Left forelimb (tissue), 1 donor: ENCODE measurements around the gene ST6GAL1.

Experiments
- DNase-seq: peaks from one replicate; pipeline ENCODE4 v3.0.0-alpha.2; 2018; ENCODE audit warnings: low spot score

ST6GAL1 gene

GRCh38 chr3:186915806-186916796 is 14.2 kb upstream of the ST6GAL1 start:
- DNase-seq = no peak

GRCh38 chr3:186917512-186918312 is 12.6 kb upstream of the ST6GAL1 start:
- no peak for DNase-seq

DNA sequence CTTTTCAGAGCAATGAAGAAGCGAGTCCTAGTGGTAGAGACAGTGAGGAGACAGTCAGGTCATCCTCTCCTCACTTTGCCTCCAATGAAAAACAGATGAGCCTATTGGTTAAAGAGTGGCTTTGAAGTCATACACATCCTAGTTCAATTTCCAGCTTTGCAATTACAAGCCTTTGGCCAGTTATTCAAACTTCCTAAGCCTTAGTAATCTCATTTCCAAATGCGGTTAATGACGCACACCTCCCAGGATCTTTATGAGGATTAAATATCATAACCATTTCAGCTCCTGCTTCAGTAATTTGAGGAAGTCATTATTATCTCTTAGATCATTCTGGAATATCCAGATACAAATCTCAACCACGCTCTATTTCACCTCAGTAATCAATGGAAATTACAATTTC is 10.0 kb upstream of the ST6GAL1 start:
- no peak for DNase-seq

- no peak for DNase-seq
Observed at GRCh38 chr3:186920796-186921195, 9.5 kb upstream of the ST6GAL1 start.

- DNase-seq = no peak
Observed at GRCh38 chr3:186921578-186921977, 8.7 kb upstream of the ST6GAL1 start.

GRCh38 chr3:186922224-186922623 is 8.1 kb upstream of the ST6GAL1 start:
- DNase-seq = no peak

- DNase-seq = no peak
Observed at GRCh38 chr3:186922790-186923189, 7.5 kb upstream of the ST6GAL1 start.

- no peak for DNase-seq
Observed at GRCh38 chr3:186923241-186923640, 7.1 kb upstream of the ST6GAL1 start.

DNA sequence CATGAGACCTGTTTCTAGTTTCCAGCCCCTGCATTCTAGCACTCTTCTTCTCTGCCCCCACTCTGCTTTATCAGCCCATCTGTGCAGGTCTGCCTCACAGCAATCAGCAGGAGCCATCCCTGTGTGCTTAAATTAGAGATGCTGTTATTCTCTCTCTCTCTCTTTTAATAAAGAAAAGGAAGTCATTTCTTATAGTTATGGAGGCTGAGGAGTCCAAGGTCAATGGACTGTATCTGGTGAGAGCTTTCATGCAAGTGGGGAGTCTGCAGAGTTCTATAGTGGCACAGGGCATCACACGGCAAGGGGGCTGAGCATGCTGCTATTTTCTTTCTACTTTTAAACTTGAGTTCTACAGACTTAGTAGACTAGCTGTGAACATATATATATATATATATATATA is 4.5 kb upstream of the ST6GAL1 start:
- no peak for DNase-seq

DNA sequence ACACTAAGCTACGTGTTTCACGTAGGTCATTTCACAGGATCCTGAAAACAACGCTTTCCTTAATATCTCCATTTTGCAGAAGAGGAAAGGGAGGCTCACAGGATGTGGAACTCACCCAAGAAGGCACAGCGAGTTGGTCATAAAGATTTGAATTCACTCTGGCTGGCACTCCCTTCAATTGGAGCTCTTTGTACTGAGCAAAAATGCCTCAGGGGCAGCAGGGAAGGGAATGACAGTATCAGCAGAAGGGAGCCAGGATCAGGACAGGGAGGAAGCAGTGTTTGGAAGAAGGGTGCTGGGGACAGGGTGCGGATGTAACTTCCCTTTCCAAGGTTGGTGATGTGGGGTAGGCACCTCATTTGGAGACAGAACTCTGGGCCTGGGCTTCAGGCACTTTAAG is 1.1 kb upstream of the ST6GAL1 start:
- no peak for DNase-seq

GRCh38 chr3:186929685-186930084 is 641 bp upstream of the ST6GAL1 start:
- no peak for DNase-seq

- peak; percentile 71 for DNase-seq
Observed at GRCh38 chr3:186930641-186931531, 560 bp downstream of the ST6GAL1 start.

- no peak for DNase-seq
Observed at GRCh38 chr3:186931532-186932280, 1.4 kb downstream of the ST6GAL1 start.

DNA sequence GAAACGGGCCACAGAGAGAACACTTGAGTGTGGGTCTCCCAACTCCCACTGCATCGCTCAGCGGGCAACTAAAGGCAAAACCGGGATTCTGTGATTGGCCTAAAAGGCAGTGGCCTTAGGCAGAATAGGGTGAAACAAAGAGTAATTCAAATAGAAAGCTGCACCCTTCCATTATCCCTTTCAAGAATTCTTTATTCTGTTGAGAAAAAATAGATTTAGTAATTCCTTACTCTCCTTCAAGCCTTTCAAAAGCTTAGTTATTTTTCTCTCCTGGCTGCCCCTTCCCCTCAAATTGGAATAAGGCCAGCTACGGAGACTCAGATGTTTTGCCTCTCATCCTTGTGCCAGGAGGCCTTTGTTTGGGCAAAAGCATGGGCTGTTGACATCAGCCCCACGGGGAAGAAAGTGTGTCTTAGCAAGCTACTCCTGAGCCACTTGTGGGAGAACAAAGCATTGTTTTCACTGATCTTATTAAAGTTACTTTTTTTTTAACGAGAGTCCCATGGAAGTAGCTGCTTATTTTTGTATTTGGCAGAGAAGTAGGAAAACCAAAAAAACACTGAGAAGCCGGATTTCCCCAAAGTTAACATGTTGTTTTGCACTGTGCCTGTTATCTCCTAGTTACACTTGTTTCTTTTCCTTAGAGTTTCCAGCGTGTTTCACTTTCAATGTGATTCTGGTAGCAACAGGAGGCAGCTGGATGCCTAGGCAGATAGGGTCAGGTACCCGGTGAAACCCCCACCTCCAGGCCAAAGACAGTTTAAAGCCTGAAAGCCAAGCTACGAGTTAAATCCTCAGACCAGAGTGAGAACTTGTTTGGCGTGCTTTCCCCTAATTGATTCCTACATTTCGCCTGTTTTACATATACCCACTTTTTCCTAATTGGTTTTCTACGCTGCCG is 2.2 kb downstream of the ST6GAL1 start:
- DNase-seq = no peak

GRCh38 chr3:186933816-186934215 is 3.5 kb downstream of the ST6GAL1 start:
- no peak for DNase-seq

- no peak for DNase-seq
Observed at GRCh38 chr3:186935133-186935532, 4.8 kb downstream of the ST6GAL1 start.

DNA sequence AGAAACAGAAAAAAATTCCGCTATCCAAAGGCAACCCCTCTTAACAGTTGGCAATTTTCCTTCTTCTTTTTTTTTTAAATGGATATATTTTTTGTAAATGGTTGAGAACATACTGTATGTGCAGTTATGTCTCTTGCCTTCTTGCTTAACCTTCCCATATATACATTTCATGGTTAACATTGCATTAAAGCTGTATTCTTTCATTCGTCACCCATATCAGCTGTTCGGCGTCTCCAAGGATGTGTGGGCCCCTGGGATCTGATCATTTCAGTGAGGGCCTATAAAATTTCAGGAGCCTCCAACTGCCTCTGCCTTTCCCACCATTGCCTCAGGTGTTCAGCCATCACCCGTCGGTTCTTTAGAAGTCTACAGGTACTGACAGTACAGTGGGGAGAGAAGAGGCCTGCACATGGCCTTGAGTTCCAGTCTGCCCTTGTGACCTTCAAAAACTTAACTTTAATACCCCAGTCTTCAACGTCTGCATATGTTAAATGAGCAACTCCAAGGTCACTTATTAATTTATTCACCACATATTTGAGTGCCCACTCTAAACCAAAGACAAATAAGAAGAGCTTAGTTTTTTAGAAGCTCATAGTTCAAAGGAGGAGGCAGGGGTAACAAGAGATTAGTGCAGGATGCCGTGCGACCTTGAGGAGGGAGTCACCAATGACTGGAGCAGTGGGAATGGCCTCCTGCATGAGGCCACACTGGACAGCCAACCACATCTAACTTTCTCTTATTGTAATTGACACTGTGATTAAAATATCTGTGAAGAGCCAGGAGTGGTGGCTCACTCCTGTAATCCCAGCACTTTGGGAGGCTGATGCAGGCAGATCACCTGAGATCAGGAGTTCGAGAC is 6.9 kb downstream of the ST6GAL1 start:
- no peak for DNase-seq

DNA sequence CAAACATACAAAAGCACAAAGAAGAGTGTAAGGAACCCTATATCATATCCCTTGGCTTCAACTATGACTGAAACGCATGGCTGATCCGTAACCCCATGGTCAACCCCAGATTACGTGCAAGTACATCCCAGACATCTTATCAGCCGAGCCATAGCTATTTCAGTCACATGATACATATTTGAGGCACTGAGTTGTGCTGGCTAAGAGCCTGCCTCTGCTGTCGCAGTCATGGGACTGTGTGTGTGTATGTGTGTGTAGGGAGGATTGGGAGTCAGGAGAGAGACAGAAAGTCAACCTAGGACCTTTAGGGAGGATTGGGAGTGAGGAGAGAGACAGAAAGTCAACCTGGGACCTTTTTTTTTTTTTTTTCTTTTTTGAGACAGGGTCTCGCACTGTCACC is 8.4 kb downstream of the ST6GAL1 start:
- no peak for DNase-seq

- no peak for DNase-seq
Observed at GRCh38 chr3:186939536-186939935, 9.2 kb downstream of the ST6GAL1 start.
